Dermis microvascular lymphatic vessel endothelial cell (primary cell): Measurements from ENCODE around the gene PPIL4. TPM values are rescaled to one million over a fixed set of nuclear protein-coding genes. Genes with fewer than 3 reads are reported as not detected.
"Not testable (repeated sequence)": the region's sequence is repeated elsewhere in the genome, so short reads cannot be mapped to it uniquely, and the experiment has no call there.

Experiments used
- DNase-seq, 2 donors: peaks; one replicate each; pipeline versions ENCODE4 v3.0.0 to v3.0.0-alpha.2; 2010; ENCODE audit warnings: low read depth in 2 of 2
- total RNA-seq: library from RNA; depleted of rRNA; stranded (reverse); fragments of >200 nt; gene quantifications from 2 replicates; pipeline ENCODE4 v1.2.1, GENCODE V29; 2014

PPIL4 gene
- total RNA-seq, 1 donor from 2014 or later: 18.9 TPM

DNA sequence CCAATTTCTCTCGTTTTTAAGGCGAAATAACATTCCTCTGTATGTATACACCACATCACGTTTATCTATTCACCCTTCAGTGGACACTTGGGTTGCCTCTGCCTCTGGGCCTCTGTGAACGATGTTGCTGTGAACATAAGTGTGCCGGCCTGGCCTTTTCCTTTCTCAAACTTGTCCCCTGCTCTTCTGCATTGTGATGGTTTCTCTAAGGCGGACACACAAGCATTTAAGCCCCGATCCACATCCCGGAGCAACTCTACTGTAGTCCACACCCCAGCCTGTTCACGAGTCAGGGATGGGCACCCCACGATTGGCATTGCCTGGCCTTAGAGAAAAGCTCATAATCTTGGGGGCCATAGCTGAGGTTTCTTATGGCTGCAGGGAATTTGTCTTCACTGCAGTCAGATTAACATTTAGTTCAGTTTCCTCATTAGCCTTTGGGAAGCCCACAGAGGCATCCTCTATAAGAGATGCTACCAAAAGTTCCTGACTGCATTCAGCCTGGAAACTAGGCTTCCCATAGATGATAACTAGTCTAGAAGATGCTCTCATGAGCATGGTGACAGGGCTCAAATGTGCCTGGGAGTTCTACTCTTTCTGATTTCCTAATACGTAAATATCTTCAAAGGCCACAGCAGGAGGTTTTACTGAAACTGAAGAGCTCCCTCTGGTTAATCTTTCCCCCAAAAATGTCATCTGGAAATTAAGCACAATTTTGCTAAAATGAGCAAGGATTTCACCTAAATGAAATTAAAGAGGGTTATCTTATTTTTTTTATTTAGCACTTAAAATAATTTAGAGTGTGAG lies 61.8 kb downstream of the PPIL4 start:
- DNase-seq: no peak

DNA sequence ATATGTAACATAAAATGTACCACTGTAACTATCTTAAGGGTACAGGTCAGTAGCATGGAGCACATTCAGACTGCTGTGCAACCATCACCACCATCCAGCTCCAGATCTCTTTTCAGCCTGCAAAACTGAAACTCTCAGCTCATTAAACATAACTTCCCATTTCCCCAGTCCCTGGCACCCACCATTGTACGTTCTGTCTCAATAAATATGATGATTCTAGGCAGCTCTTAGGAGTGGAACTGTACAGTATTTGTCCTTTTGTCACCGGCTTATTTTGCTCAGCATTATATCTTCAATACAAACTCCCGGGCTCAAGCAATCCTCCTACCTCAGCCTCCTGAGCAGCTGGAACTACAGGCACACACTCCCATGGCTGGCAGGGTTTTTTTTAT lies 62.5 kb downstream of the PPIL4 start:
- no peak for DNase-seq

DNA sequence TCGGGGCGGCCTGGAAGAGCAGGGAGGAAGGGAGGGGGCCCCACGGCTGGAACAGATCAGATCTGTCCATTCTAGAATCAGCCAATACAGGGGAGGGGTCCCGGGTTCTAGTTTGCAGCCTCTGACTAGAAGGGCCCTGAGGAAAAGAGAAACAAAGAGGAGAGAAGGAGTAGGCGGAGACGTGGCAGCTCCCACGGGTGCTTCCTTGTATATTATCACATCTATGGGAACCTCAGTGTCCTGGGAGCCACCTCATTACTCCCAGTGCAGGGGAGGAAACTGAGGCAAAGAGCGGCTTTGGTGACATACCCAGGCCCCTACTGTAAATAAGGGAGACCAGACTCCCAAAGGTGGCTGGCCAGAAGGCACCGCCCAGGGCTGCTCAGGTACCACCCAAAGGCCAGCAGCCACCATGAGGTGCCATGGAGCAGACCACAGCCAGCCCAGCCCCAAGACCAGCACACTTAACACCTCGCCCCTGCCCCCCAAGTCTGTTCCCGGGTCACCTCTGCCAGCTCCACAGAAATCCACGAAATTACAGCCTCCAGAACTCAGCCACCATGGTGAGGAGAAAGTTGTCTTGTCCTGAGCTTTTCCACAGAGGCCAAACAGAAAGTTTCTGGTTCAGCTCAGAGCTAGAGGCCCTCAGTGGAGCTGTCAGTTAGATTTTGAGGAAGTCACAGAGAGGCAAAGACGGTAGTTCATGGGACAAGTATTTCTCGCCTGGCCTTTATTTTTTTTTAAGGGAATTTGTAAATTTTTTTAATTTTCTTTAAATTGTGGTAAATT lies 63.1 kb downstream of the PPIL4 start:
- no peak for DNase-seq

DNA sequence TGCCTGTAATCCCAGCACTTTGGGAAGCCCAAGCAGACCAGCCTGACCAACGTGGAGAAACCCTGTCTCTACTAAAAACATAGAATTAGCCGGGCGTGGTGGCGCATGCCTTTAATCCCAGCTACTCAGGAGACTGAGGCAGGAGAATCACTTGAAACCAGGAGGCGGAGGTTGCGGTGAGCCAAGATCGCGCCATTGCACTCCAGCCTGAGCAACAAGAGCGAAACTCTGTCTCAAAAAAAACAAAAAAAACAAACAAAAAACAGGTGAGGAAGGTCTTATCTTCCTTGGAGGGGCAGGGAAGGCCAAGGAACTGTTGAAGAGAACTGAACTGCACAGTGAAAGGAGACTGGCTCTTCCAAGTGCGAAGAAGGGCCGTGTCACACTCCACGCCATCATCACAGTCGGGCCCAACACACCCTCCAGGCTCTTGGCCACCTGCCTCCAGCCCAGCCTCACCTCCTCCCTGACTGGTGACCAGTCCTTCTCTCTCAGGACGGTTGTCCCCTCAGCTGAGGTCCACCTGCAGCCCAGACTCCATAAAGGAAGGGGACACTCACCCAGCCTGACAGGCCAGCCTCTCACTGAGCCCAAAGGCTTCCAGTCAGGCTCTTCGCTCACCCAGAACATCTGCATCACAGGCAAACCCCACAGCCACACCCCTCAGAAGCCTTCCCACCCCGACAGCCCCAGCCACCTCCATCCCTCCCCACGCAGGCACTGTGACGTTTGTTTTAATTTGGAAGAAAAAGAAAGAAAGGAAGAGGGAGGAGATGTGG lies 65.2 kb downstream of the PPIL4 start:
- DNase-seq: no peak

DNA sequence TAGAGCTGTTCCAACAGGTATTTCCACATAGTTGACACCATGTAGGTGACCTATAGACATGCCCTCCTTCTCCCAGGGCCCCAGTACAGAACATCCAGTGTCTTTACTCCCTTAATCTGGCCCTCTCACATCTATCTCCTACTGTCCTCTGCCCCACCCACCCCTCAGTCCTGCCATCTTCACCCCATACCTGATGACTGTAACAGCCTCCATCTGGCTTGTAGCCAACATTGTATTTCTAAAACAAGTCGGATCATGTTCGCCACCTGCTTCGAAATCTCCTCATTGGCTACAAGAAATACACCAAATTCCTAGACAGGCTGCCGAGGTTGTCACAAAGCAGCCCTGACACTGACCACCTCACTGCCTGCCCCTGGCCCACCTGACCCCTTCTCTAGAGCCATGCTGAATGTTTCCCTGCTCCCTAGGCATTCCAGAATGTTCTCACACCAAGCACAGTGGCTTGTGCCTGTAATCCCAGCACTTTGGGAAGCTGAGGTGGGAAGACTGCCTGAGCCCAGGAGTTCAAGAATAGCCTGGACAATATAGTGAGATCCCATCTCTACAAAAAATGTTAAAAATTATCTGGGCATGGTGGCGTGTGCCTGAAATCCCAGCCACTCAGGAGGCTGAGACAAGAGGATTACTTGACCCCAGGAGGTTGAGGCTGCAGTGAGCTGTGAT lies 67.1 kb downstream of the PPIL4 start:
- DNase-seq: no peak

DNA sequence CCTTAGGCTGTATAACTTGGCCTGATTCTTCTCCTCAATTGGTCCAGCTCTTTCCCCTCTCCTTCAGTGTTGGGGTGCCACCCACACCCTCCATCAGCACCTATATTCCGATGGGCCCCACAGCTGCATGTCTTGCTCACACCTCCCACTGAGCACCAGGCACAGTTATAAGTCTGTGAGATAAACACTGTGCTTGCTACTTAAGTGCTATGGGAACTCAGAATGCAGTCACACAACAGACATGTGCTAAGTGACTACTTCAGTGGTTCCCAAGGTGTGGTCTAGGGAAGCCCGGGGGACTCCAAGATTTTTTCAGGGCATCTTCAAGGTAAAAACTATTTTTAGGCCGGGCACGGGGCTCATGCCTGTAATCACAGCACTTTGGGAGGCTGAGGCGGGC lies 68.3 kb downstream of the PPIL4 start:
- no peak for DNase-seq

DNA sequence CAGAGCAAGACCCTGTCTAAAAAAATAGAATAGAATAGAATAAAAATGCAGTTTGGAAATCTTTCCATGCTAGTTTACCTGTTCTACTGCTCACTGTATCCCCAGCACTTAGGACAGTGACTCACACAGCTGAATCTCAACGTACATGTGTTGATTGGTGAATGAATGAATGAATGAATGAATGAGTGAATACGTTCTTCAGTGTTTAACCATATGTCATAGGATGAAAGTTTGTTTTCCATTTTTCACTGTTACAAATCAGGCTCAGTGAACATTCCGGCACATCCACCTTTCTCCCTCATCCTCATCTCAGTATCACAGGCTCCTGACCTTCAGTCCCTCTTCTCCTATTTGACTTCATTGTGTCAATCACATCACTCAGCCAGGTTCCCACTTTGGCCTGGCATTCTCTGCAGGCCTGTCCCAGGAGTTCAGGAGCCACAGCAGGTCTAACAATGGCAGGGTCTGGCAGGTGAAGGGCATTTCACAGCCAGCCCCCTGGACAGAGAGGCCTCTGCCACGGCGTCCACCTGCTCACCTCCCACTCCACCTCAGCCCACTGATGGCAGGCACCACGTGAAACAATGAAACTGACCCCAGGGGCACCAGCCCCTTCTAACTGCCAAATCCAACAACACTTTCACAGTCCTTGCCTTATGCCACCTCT lies 68.9 kb downstream of the PPIL4 start:
- DNase-seq: no peak

DNA sequence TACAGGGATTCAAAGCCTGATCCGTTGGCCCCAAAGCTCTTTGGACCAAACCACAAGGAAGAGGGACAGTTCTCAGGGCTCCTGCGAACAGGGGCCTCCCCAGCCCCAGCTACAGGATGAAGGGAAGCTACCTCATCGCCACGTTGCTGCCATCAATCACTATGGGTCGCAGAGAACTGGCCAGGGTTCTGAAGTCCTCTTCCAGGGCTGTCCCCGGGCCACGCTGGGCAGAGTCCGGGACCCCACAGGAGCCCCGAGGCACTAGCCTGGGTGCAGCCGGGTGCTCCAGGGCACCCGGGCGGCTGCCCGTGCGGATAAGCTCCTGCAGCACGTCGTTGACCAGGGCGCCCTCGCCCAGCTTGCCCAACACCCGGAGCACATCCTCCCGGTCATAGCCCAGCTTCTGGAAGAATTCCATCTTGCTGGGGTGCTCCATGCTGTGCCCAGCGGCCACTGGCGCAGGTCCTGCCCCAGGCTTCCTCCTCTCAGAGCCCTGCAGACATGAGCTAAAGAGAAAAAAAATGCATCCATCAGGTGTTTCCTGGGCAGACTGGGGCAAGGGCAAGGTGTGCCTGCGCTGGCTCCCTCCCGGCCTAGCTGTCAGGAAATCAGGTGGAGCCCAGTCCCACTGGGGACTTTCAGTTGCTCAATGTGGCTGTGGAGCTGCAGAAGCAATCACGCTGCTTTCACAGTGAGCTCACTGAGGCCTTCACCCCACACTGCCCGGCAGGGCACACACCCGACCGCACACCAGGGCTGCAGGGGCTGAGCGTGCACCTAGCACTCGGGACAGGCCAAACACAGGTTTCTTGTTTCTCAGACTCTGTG lies 71.5 kb downstream of the PPIL4 start:
- no peak for DNase-seq

DNA sequence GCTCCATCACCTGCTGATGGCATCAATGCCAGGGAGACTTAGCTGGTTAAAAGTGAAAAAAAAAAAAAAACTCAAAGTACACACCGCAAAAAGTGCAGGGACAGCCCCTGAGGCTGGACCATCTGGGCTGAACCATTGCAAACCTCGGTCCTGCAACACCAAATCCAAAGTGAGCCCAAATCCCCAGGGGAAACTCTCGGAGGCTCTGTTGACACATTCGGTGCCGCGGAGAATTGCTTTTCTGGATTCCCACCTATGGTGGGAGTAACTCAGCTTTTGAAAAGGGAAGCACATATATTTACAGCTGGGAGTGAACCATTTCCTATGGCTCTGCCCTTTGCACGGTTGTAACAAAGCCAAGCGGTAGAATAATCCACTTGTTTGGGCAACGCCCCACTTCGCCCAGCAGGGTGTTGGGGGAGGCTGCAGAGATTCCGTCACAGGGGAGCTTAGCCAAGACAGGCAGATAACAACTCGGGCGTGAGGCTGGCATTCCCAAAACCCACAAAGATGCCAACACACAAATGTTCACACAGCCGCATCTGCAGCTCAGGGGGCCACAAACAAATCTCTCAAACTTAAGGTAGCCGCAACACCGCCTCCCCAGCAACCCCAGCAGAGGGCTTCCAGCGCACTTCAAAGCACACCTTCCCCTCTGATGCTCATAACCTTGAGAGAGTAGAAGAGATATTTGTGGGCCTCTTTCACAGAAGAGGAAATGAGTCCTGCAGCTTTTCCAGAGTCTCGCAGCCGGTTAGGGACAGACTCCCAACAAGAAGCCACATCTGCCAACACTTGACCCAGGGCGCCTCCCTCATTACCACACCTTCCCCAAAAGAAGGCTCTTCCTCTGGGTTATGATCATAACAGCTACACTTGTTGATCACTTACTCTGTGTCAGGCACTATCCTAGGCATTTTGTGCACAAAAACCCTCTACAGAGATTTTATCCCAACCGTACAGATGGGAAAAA lies 72.5 kb downstream of the PPIL4 start:
- DNase-seq: no peak

DNA sequence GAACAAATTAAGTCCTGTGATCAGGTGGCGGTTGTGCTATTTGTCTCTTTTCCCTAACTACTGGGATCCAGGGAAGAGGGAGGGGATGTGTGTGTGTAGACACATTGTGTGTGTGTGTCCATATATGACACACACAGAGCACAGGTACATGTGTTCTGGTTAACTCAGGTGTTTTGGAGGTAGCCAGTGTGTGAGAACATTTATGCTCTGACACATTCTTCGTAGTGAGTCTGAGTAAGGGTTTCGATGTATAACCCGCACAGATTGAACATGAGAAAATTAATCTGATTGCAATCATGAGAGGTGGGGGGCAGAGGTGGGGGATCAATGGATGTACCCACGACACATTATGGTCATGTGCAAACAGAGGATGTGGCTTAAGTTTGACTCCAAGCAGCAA lies 73.6 kb downstream of the PPIL4 start:
- DNase-seq: no peak

DNA sequence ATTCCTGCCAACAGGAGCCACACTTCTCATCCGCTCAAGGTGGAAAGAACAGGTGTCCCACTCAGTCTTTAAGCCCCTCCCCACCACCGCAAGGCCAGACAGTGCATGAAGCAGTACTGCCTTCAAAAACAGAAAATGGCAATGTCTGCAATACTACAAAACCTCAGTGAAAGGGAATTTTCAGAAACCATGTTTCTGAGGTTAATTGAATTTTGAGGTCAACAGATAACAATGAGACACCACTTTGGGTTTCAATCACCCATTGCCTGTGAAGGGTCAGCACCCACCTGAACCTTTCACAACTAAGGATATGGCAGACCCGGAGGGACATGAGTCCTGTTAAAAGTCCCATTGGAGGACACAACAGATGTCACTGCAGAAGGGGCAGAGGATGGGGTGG lies 74.0 kb downstream of the PPIL4 start:
- no peak for DNase-seq

DNA sequence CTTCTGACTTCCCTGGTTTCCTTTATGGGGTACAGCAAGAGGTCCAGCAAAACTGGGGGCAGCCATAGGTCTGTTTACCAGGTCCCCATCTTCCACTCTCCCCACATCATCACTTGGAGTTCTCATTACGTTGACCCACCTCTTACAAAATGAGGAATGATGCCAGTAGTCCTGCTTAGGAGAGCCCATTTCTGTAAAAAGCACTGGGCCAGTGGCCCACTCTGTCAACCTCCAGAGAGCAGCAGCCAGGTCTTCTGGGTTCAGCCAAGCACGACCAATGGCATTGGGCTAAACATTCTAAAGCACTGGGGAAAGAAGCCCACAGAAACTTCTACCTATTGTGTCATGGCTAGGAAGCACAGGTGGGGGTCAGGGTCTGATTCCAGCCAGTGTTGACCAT lies 74.9 kb downstream of the PPIL4 start:
- DNase-seq: no peak

DNA sequence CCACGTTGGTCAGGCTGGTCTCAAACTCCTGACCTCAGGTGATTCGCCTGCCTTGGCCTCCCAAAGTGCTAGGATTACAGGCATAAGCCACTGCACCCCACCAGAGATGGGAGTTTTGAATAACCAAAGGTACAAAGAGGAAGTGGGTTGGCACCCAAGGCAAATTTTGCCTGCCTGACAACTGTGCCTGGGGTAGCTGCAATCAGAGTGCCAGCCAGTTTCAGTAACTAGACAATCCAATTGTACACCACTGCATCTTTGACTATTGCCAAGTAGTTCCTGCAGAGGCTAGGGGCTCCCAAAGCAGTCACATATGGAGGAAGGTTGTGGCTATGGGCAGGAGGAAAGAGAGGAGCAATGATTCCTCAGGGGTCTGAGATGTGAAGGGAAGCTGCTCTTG lies 77.7 kb downstream of the PPIL4 start:
- no peak for DNase-seq

DNA sequence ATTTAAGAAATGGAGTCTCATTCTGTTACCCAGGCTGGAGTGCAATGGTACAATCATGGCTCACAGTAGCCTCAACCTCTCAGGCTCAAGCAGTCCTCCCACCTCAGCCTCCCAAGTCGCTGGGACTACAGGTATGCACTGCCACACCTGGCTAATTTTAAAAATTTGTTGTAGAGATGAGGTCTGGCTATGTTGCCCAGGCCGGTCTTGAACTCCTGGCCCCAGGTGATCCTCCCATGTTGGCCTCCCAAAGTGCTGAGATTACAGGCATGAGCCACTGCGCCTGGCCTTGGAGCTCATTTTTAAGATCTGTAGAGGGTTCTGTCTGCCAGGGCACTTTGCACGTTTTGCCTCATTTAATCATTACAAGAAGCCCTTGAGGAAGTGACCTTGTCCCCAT lies 78.6 kb downstream of the PPIL4 start:
- DNase-seq: no peak

DNA sequence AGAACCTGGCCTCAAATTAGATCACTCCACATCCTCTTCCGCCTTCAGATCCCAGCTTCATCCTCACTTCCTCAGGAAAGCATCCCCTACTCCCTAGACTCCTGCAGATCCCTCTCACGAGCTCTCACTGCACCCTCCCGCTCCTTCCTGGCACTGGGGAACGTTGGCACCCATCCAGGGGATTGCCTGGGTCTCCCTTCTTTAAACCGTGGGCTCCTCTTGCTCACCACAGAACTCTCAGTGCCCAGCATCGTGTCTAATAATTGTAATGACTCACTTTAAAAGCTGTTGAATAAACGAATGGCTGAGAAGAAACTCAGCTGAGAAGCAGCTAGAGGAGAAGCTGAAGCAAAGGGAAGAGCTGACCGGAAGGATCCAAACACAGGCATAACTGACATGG lies 81.4 kb downstream of the PPIL4 start:
- no peak for DNase-seq

DNA sequence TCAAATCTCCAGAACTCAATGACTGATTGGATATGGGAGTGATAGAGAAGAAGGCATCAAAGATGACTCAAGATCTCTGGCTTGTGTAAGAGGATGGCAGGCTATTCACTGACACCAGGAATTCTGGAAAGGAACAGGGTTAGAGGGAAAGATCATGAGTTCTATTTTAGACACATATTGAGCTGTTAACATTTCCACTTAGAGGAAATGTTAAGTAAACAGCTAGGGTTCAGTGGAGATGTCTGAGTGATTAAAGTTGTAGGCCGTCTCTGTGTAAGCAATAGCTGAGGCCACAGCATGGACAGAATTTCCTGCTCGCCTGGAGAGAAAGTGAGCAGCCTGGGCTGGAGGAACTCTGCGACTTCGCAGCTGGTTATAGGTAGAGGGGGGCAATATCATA lies 82.1 kb downstream of the PPIL4 start:
- no peak for DNase-seq

DNA sequence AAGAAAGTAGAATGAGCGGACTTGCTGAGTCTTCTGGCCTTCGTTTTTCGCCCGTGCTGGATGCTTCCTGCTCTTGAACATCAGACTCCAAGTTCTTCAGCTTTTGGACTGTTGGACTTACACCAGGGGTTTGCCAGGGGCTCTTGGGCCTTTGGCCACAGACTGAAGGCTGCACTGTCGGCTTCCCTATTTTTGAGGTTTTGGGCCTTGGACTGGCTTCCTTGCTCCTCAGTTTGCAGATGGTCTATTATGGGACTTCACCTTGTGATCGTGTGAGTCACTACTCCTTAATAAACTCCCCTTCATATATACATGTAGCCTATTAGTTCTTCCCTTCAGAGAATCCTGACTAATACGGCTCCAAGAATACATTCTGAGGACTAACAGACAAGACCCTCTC lies 83.1 kb downstream of the PPIL4 start:
- not testable (repeated sequence) for DNase-seq

DNA sequence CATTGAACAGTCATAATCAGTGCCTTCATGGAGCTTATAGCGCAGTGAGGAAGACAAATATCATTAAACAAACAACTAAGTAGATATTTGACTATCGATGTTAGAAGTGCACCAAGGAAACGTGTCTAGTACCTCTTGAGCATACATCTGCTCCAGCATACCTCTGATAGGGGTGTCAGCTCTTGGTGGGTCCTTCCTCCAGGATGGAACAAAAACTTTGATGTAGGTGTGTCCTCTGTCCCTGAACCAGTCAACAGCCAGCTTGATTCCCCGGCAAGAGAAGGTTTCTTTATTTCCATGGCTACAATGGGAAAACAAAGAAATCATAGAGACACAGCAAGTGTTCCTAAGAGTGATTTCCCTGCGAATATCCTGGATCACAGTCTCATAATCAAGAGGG lies 84.2 kb downstream of the PPIL4 start:
- DNase-seq: no peak

DNA sequence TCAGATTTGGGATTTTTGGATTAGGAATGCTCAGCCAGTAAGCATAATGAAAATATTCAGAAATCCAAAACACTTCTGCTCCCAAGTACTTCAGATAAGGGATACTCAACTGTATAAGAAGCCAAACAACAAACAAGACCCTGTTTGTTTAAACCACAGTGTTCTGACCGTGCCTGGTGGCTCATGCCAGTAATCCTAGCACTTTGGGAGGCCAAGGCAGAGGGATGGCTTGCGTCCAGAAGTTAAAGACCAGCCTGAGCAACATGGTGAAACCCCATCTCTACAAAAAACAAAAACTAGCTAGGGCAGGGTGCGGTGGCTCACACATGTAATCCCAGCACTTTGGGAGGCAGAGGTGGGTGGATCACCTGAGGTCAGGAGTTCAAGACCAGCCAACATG lies 85.6 kb downstream of the PPIL4 start:
- not testable (repeated sequence) for DNase-seq
